Keratinocyte (primary cell): Measurements from ENCODE around the gene ETHE1. TPM values are rescaled to one million over a fixed set of nuclear protein-coding genes. Genes with fewer than 3 reads are reported as not detected.

Source experiments
- DNase-seq: peaks from one replicate; pipeline ENCODE4 v3.0.0-alpha.2; 2011; ENCODE audit warnings: low read depth, missing footprints, low spot score
- FAIRE-seq: peaks from 2 replicates; lab custom pipeline; 2011; peaks lifted over from hg19 to GRCh38; lab: Jason Lieb, UNC
- H2AFZ ChIP-seq: 2 replicates; pipeline ENCODE4 v1.6.0; 2012; ENCODE audit warnings: low read length, control low read depth, inconsistent platforms; ENCODE audit not compliant: control insufficient read depth
- H3K27ac ChIP-seq: 2 replicates; pipeline ENCODE4 v1.5.1; 2011; ENCODE audit warnings: low read length; ENCODE audit not compliant: control insufficient read depth, insufficient read depth
- H3K27me3 ChIP-seq: 3 replicates; pipeline ENCODE4 v1.6.0; 2011; ENCODE audit warnings: low read length; ENCODE audit not compliant: control insufficient read depth, insufficient read depth; ENCODE audit errors: extremely low read depth
- H3K36me3 ChIP-seq, 2 experiments: 2 replicates in 1 of 2; 3 replicates in 1 of 2; pipeline ENCODE4 v1.5.1; 2011; ENCODE audit warnings: low read length in 2 of 2, mild to moderate bottlenecking in 1 of 2; ENCODE audit not compliant: control insufficient read depth in 2 of 2, insufficient read depth in 2 of 2; ENCODE audit errors: extremely low read depth in 1 of 2
- H3K4me1 ChIP-seq: 3 replicates; pipeline ENCODE4 v1.5.1; 2011; ENCODE audit warnings: low read length; ENCODE audit not compliant: control insufficient read depth, insufficient read depth; ENCODE audit errors: extremely low read depth
- H3K4me2 ChIP-seq: 3 replicates; pipeline ENCODE4 v1.6.0; 2011; ENCODE audit warnings: low read depth, low read length; ENCODE audit not compliant: control insufficient read depth, insufficient read depth; ENCODE audit errors: extremely low read depth
- H3K4me3 ChIP-seq, 3 experiments: fragments of 200-600 bp in 1 of 3; sonication (generic) in 1 of 3; 2 replicates in 2 of 3; 3 replicates in 1 of 3; pipeline ENCODE4 v1.5.1; 2011 to 2016; ENCODE audit warnings: low read length in 3 of 3, mild to moderate bottlenecking in 3 of 3, control low read depth in 2 of 3, inconsistent platforms in 1 of 3, low read depth in 1 of 3, mixed read lengths in 1 of 3, mixed run types in 1 of 3, moderate library complexity in 1 of 3; ENCODE audit not compliant: control insufficient read depth in 2 of 3, insufficient read depth in 2 of 3; ENCODE audit errors: extremely low read depth in 1 of 3
- H3K79me2 ChIP-seq: 2 replicates; pipeline ENCODE4 v1.6.0; 2012; ENCODE audit warnings: low read length; ENCODE audit not compliant: control insufficient read depth, insufficient read depth
- H3K9ac ChIP-seq: 3 replicates; pipeline ENCODE4 v1.6.0; 2011; ENCODE audit warnings: low read length; ENCODE audit not compliant: control insufficient read depth, insufficient read depth; ENCODE audit errors: extremely low read depth
- H3K9me1 ChIP-seq: 3 replicates; pipeline ENCODE4 v1.6.0; 2011; ENCODE audit warnings: low read length; ENCODE audit not compliant: control insufficient read depth, insufficient read depth; ENCODE audit errors: extremely low read depth
- H3K9me3 ChIP-seq: 2 replicates; pipeline ENCODE4 v1.5.1; 2012; ENCODE audit warnings: low read depth, low read length; ENCODE audit not compliant: control insufficient read depth
- H4K20me1 ChIP-seq: 3 replicates; pipeline ENCODE4 v1.6.0; 2011; ENCODE audit warnings: low read length; ENCODE audit not compliant: control insufficient read depth, insufficient read depth; ENCODE audit errors: extremely low read depth
- EZH2 ChIP-seq: IDR thresholded peaks from one replicate; pipeline ENCODE4 v1.6.1; 2012; ENCODE audit warnings: inconsistent platforms, mild to moderate bottlenecking, low read length, moderate library complexity
- dilution Hi-C: fragments of 300-500 bp; cut with MboI; formaldehyde crosslinking; loops from one replicate; pipeline ENCODE4 v1.7.0; 2020; ENCODE audit warnings: low sequenced_read_pairs; ENCODE audit not compliant: extremely low pct_ligation_motif_present
- polyA plus RNA-seq, 5 experiments: library from polyadenylated mRNA; depleted of rRNA in 3 of 5; stranded (reverse) in 3 of 5; stranded (forward) in 1 of 5; unstranded in 1 of 5; fragments of >200 nt; gene quantifications; 1 replicate in 1 of 5; 2 replicates in 3 of 5; 3 replicates in 1 of 5; pipeline versions ENCODE4 v1.2.1 to v1.2.3, GENCODE V29; 2011 to 2012; ENCODE audit warnings: missing spikeins in 2 of 5, low read depth in 1 of 5, low replicate concordance in 1 of 5
- TF ChIP-seq, protein P1 (sequence below), 3 experiments: IDR thresholded peaks in 1 of 3; conservative IDR thresholded peaks in 1 of 3; optimal IDR thresholded peaks in 1 of 3; 2 replicates in 2 of 3; 3 replicates in 1 of 3; pipeline versions ENCODE3 to v1.5.1; 2011; ENCODE audit warnings: low read length in 3 of 3, mild to moderate bottlenecking in 3 of 3, moderate library complexity in 2 of 3, control low read depth in 1 of 3, inconsistent platforms in 1 of 3; ENCODE audit not compliant: insufficient read depth in 2 of 3; ENCODE audit errors: extremely low read depth in 1 of 3

ETHE1 gene
- polyA plus RNA-seq, 1 donor (not counting 4 experiments of a cell fraction or from before 2014, with no cell fraction given): 234 TPM

DNA sequence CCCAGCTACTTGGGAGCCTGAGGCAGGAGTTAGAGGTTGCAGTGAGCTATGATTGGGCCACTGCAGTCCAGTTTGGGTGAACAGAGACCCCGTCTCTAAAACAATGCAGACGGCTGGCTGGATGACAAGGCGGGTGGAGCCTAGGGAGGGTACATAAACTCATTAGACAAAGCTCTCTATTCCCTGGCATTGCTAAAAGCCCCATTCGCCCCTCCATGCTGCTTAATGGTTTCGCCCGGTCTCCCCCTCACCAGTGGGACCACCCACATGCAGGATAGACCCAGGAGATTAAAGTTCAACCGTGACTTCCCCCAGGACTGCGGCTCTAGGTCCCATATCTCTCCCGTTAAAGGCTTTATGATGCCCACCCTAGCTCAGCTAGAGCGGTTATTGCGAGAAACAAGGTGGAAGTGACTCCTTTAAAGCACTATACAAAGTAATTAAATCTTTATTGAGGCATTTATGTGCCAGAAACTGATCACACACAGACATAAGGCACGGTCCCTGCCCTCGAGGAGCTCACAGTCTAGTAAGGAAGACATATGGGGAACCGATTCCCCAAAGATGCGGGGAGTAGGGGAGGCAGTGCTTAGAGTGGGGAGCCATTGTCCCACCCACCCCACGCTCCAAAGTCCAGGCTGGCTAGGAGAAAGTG lies 66.5 kb downstream of the ETHE1 start:
- H3K27ac ChIP-seq: no peak overlapping the region

GRCh38 chr19:43457809-43458208 lies 69.2 kb downstream of the ETHE1 start:
- Histone ChIP-seq H3K4me1 (peaks cover 18% of the 10 kb centered on the region), H3K4me2 (no peak overlapping the region), H3K27me3 (no peaks in the 10 kb centered on the region), H3K9me3 (peaks cover 4% of the 10 kb centered on the region), H4K20me1 (no peaks in the 10 kb centered on the region), H3K36me3 (peaks cover 7 to 17% of the 10 kb centered on the region in 2 experiments), H3K9ac (no peak overlapping the region), H3K4me3 (no peak overlapping the region), H3K27ac (no peak overlapping the region), H3K9me1 (no peaks in the 10 kb centered on the region), H2AFZ (no peak overlapping the region), H3K79me2 (no peaks in the 10 kb centered on the region)
- TF ChIP-seq EZH2: no peak
- TF ChIP-seq, protein P1, sequence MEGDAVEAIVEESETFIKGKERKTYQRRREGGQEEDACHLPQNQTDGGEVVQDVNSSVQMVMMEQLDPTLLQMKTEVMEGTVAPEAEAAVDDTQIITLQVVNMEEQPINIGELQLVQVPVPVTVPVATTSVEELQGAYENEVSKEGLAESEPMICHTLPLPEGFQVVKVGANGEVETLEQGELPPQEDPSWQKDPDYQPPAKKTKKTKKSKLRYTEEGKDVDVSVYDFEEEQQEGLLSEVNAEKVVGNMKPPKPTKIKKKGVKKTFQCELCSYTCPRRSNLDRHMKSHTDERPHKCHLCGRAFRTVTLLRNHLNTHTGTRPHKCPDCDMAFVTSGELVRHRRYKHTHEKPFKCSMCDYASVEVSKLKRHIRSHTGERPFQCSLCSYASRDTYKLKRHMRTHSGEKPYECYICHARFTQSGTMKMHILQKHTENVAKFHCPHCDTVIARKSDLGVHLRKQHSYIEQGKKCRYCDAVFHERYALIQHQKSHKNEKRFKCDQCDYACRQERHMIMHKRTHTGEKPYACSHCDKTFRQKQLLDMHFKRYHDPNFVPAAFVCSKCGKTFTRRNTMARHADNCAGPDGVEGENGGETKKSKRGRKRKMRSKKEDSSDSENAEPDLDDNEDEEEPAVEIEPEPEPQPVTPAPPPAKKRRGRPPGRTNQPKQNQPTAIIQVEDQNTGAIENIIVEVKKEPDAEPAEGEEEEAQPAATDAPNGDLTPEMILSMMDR (optimal IDR thresholded peaks at IDR 0.05 in 1 of 3, IDR thresholded peaks at IDR 0.05 in 1 of 3, conservative IDR thresholded peaks at IDR 0.05 in 1 of 3; ENCODE audit: extremely low read depth in 1 of 3, insufficient read depth in 2 of 3, low read length in 3 of 3): no peak
- dilution Hi-C loops: no loop called here
- DNase-seq: no peak
- no peak for FAIRE-seq

More for the DNA sequence above, 66.5 kb downstream of the ETHE1 start:
- Histone ChIP-seq H3K9me1 (no peaks in the 10 kb centered on the region), H3K9ac (no peak overlapping the region), H4K20me1 (no peaks in the 10 kb centered on the region), H3K4me3 (no peak overlapping the region), H3K79me2 (peaks cover 10% of the 10 kb centered on the region), H3K4me1 (peaks cover 21% of the 10 kb centered on the region), H3K9me3 (no peaks in the 10 kb centered on the region), H3K27me3 (no peaks in the 10 kb centered on the region), H3K4me2 (no peak overlapping the region), H3K36me3 (peaks cover 7 to 19% of the 10 kb centered on the region in 2 experiments), H2AFZ (no peak overlapping the region)
- DNase-seq (no peak), FAIRE-seq (no peak)
- TF ChIP-seq, protein P1 (optimal IDR thresholded peaks at IDR 0.05 in 1 of 3, IDR thresholded peaks at IDR 0.05 in 1 of 3, conservative IDR thresholded peaks at IDR 0.05 in 1 of 3; ENCODE audit: extremely low read depth in 1 of 3, insufficient read depth in 2 of 3, low read length in 3 of 3): no peak
- no peak for TF ChIP-seq EZH2
- dilution Hi-C loops: no loop called here

Other genes starting within 250 kb of the ETHE1 start
- 1.1 to 1.7 TPM (median 1.2 TPM) in 3 replicates for gene CD177, start 173.5 kb downstream of the ETHE1 start, polyA plus RNA-seq
- gene TEX101, start 112.3 kb downstream of the ETHE1 start, polyA plus RNA-seq: 0.18 TPM in 1 of 3 replicates, not detected in the others
- gene LYPD3, start 61.6 kb downstream of the ETHE1 start, polyA plus RNA-seq: 163 to 303 TPM (median 166 TPM) in 3 replicates
- 6.1 to 9.8 TPM (median 6.7 TPM) in 3 replicates for gene PHLDB3, start 22.5 kb downstream of the ETHE1 start, polyA plus RNA-seq
- gene ZNF575, start 6.0 kb upstream of the ETHE1 start, polyA plus RNA-seq: 0.05 to 0.22 TPM (median 0.06 TPM) in 3 replicates
- 16.3 to 17.5 TPM (median 16.8 TPM) in 3 replicates for gene XRCC1, start 48.3 kb upstream of the ETHE1 start, polyA plus RNA-seq
- gene PINLYP, start 48.6 kb upstream of the ETHE1 start, polyA plus RNA-seq: 14.5 to 19.2 TPM (median 16.0 TPM) in 3 replicates
- 12.9 to 18.0 TPM (median 13.3 TPM) in 3 replicates for gene IRGQ, start 68.9 kb upstream of the ETHE1 start, polyA plus RNA-seq
- gene ZNF576, start 69.4 kb upstream of the ETHE1 start, polyA plus RNA-seq: 6.4 to 10.6 TPM (median 8.3 TPM) in 3 replicates
- gene SRRM5, start 84.9 kb upstream of the ETHE1 start, polyA plus RNA-seq: 0.02 to 0.03 TPM (median 0.03 TPM) in 3 replicates
- 13.9 to 15.8 TPM (median 15.0 TPM) in 3 replicates for gene ZNF428, start 92.4 kb upstream of the ETHE1 start, polyA plus RNA-seq
- 3.0 to 4.4 TPM (median 4.3 TPM) in 3 replicates for gene CADM4, start 112.6 kb upstream of the ETHE1 start, polyA plus RNA-seq
- gene PLAUR, start 143.0 kb upstream of the ETHE1 start, polyA plus RNA-seq: 50.8 to 64.3 TPM (median 56.2 TPM) in 3 replicates
- gene IRGC, start 188.9 kb upstream of the ETHE1 start, polyA plus RNA-seq: not detected in 3 replicates
- 12.1 to 15.6 TPM (median 14.8 TPM) in 3 replicates for gene SMG9, start 227.8 kb upstream of the ETHE1 start, polyA plus RNA-seq